SK-N-MC (cell line): ENCODE results near the gene DDX43.

Source experiments
- DNase-seq: peaks from one replicate; pipeline ENCODE4 v3.0.0-alpha.2; 2011; ENCODE audit warnings: low read depth, low spot score
- H3K27ac ChIP-seq: fragments of 200-600 bp; sonication (generic); 2 replicates; pipeline ENCODE4 v1.5.1; 2016; ENCODE audit warnings: mixed run types
- H3K36me3 ChIP-seq: fragments of 200-600 bp; sonication (generic); 2 replicates; pipeline ENCODE4 v1.6.1; 2017; ENCODE audit warnings: antibody characterized with exemption, low read length, mixed read lengths; ENCODE audit not compliant: insufficient read depth
- H3K4me3 ChIP-seq: fragments of 200-600 bp; sonication (generic); 2 replicates; pipeline ENCODE4 v1.5.1; 2016
- H3K9ac ChIP-seq: fragments of 200-600 bp; sonication (generic); 2 replicates; pipeline ENCODE4 v1.8.0; 2017; ENCODE audit warnings: mixed run types, mixed read lengths; ENCODE audit not compliant: insufficient read length
- H3K9me3 ChIP-seq: fragments of 200-600 bp; sonication (generic); 2 replicates; pipeline ENCODE4 v1.6.1; 2017; ENCODE audit warnings: low read depth, mild to moderate bottlenecking, antibody characterized with exemption, low read length, moderate library complexity, mixed read lengths
- EZH2 ChIP-seq: fragments of 200-600 bp; sonication (generic); IDR thresholded peaks from one replicate; pipeline ENCODE4 v1.6.1; 2017; ENCODE audit warnings: antibody characterized with exemption
- FOXP2 ChIP-seq: optimal IDR thresholded peaks from 2 replicates; pipeline ENCODE3; 2011; ENCODE audit warnings: mild to moderate bottlenecking, moderate library complexity; ENCODE audit not compliant: insufficient read depth; ENCODE audit errors: extremely low read length, control extremely low read depth
- POLR2AphosphoS5 ChIP-seq: IDR thresholded peaks from 2 replicates; pipeline ENCODE4 v1.6.1; 2012; ENCODE audit warnings: mild to moderate bottlenecking, low read depth, low read length, borderline replicate concordance

The DDX43 gene

GRCh38 chr6:73395875-73396274 lies 1.2 kb downstream of the DDX43 start:
- DNase-seq, result no peak
- Histone ChIP-seq H3K36me3 (no peaks in the 10 kb centered on the region), H3K27ac (no peak overlapping the region), H3K9me3 (no peaks in the 10 kb centered on the region), H3K9ac (no peak overlapping the region), H3K4me3 (no peak overlapping the region)
- TF ChIP-seq EZH2, result no peak
- TF ChIP-seq POLR2AphosphoS5, result no peak
- TF ChIP-seq FOXP2, result no peak

GRCh38 chr6:73400656-73401055 lies 6.0 kb downstream of the DDX43 start:
- no peak overlapping the region for H3K9ac ChIP-seq
- TF ChIP-seq POLR2AphosphoS5 (no peak), EZH2 (no peak), FOXP2 (no peak)
- H3K36me3 ChIP-seq, result no peaks in the 10 kb centered on the region
- H3K27ac ChIP-seq, result no peak overlapping the region
- H3K4me3 ChIP-seq, result no peak overlapping the region
- H3K9me3 ChIP-seq, result no peaks in the 10 kb centered on the region
- no peak for DNase-seq

GRCh38 chr6:73409395-73409794 lies 14.8 kb downstream of the DDX43 start:
- H3K9ac ChIP-seq, result no peak overlapping the region

GRCh38 chr6:73413102-73413501 lies 18.5 kb downstream of the DDX43 start:
- TF ChIP-seq EZH2 (no peak), POLR2AphosphoS5 (no peak), FOXP2 (no peak)
- H3K36me3 ChIP-seq, result no peaks in the 10 kb centered on the region
- H3K9ac ChIP-seq, result no peak overlapping the region
- H3K4me3 ChIP-seq, result no peak overlapping the region
- no peak for DNase-seq
- H3K27ac ChIP-seq, result no peak overlapping the region
- H3K9me3 ChIP-seq, result no peaks in the 10 kb centered on the region

More at GRCh38 chr6:73409395-73409794, 14.8 kb downstream of the DDX43 start:
- Histone ChIP-seq H3K9me3 (no peaks in the 10 kb centered on the region), H3K36me3 (no peaks in the 10 kb centered on the region), H3K4me3 (no peak overlapping the region), H3K27ac (no peak overlapping the region)
- no peak for DNase-seq
- no peak for TF ChIP-seq EZH2
- no peak for TF ChIP-seq FOXP2
- TF ChIP-seq POLR2AphosphoS5, result no peak

- no peaks in the 10 kb centered on the region for H3K36me3 ChIP-seq
Observed at GRCh38 chr6:73418081-73418741, 23.6 kb downstream of the DDX43 start.

GRCh38 chr6:73421534-73421933 lies 26.9 kb downstream of the DDX43 start:
- no peak overlapping the region for H3K27ac ChIP-seq
- H3K9ac ChIP-seq, result no peak overlapping the region
- no peaks in the 10 kb centered on the region for H3K36me3 ChIP-seq
- no peaks in the 10 kb centered on the region for H3K9me3 ChIP-seq
- DNase-seq, result no peak
- no peak overlapping the region for H3K4me3 ChIP-seq
- TF ChIP-seq FOXP2 (no peak), EZH2 (no peak), POLR2AphosphoS5 (no peak)

More at GRCh38 chr6:73418081-73418741, 23.6 kb downstream of the DDX43 start:
- no peak for TF ChIP-seq EZH2
- TF ChIP-seq POLR2AphosphoS5, result no peak
- Histone ChIP-seq H3K9ac (no peak overlapping the region), H3K27ac (no peak overlapping the region), H3K4me3 (no peak overlapping the region), H3K9me3 (no peaks in the 10 kb centered on the region)
- no peak for DNase-seq

- no peak overlapping the region for H3K27ac ChIP-seq
- H3K9me3 ChIP-seq, result no peaks in the 10 kb centered on the region
- no peak overlapping the region for H3K9ac ChIP-seq
- H3K4me3 ChIP-seq, result no peak overlapping the region
- TF ChIP-seq EZH2 (no peak), FOXP2 (no peak), POLR2AphosphoS5 (no peak)
- H3K36me3 ChIP-seq, result no peaks in the 10 kb centered on the region
- DNase-seq, result no peak
Observed at GRCh38 chr6:73435236-73435635, 40.6 kb downstream of the DDX43 start.

- no peak for DNase-seq
- Histone ChIP-seq H3K9me3 (no peaks in the 10 kb centered on the region), H3K9ac (no peak overlapping the region), H3K27ac (no peak overlapping the region), H3K4me3 (no peak overlapping the region), H3K36me3 (no peaks in the 10 kb centered on the region)
- TF ChIP-seq POLR2AphosphoS5 (no peak), FOXP2 (no peak), EZH2 (no peak)
Observed at GRCh38 chr6:73443555-73443954, 48.9 kb downstream of the DDX43 start.
